Esophagus squamous epithelium (tissue), 4 donors: ENCODE measurements around the gene NUDCD3.

Experiments
- CTCF ChIP-seq, 6 experiments: fragments of 450-650 bp in 4 of 6; fragments of 200-600 bp in 2 of 6; sonication (generic) in 2 of 6; IDR thresholded peaks; one replicate each; pipeline ENCODE4 v1.5.1; 2016 to 2019; ENCODE audit warnings: antibody characterized with exemption in 6 of 6, mild to moderate bottlenecking in 4 of 6, moderate library complexity in 4 of 6
- POLR2A ChIP-seq, 4 donors: fragments of 450-650 bp; IDR thresholded peaks; one replicate each; pipeline ENCODE4 v1.6.1; 2017; ENCODE audit warnings: antibody characterized with exemption in 4 of 4, mild to moderate bottlenecking in 4 of 4, moderate library complexity in 3 of 4

GRCh38 chr7:44531421-44532380 lies 41.2 kb upstream of the NUDCD3 start:
- TF ChIP-seq CTCF (IDR thresholded peaks at IDR 0.05): no peak
- TF ChIP-seq POLR2A (IDR thresholded peaks at IDR 0.05): no peak
